Mesendoderm (in vitro differentiated cells): ENCODE data around the gene FRS2.

Source experiments
- DNase-seq: peaks from one replicate; pipeline ENCODE4 v3.0.0; 2013
- H2AK5ac ChIP-seq: 2 replicates; pipeline ENCODE4 v1.6.1; 2013; ENCODE audit warnings: low read length, inconsistent platforms
- H2BK120ac ChIP-seq: 2 replicates; pipeline ENCODE4 v1.6.1; 2013; ENCODE audit warnings: low read depth, mild to moderate bottlenecking, low read length, moderate library complexity, mixed read lengths
- H2BK15ac ChIP-seq: replicated peaks from 2 replicates; pipeline ENCODE4 v1.6.1; 2013; ENCODE audit warnings: low read depth, mild to moderate bottlenecking, moderate library complexity
- H2BK5ac ChIP-seq: 2 replicates; pipeline ENCODE4 v1.6.1; 2013; ENCODE audit warnings: low read length, inconsistent platforms
- H3K18ac ChIP-seq: 2 replicates; pipeline ENCODE4 v1.6.1; 2013; ENCODE audit warnings: mild to moderate bottlenecking, low read length, mixed read lengths
- H3K23ac ChIP-seq: one replicate; pipeline ENCODE4 v1.6.1; 2013; ENCODE audit warnings: low read length
- H3K27ac ChIP-seq: 2 replicates; pipeline ENCODE4 v1.5.1; 2013; ENCODE audit warnings: low read depth, mild to moderate bottlenecking, inconsistent platforms, low read length, moderate library complexity
- H3K27me3 ChIP-seq: 2 replicates; pipeline ENCODE4 v1.6.1; 2013; ENCODE audit warnings: low read length, control low read depth, mild to moderate bottlenecking, inconsistent platforms; ENCODE audit not compliant: insufficient read depth, poor library complexity
- H3K36me3 ChIP-seq: 2 replicates; pipeline ENCODE4 v1.6.1; 2013; ENCODE audit warnings: low read length, inconsistent platforms; ENCODE audit not compliant: control insufficient read depth, insufficient read depth
- H3K4ac ChIP-seq: one replicate; pipeline ENCODE4 v1.6.1; 2013; ENCODE audit warnings: low read depth, mild to moderate bottlenecking, low read length, moderate library complexity
- H3K4me1 ChIP-seq: 2 replicates; pipeline ENCODE4 v1.6.1; 2013; ENCODE audit warnings: low read depth, low read length, inconsistent platforms; ENCODE audit not compliant: control insufficient read depth
- H3K4me2 ChIP-seq: 2 replicates; pipeline ENCODE4 v1.6.1; 2013; ENCODE audit warnings: low read length
- H3K4me3 ChIP-seq: 2 replicates; pipeline ENCODE4 v1.5.1; 2013; ENCODE audit warnings: mild to moderate bottlenecking, low read length
- H3K56ac ChIP-seq: one replicate; pipeline ENCODE4 v1.6.1; 2013; ENCODE audit warnings: low read length
- H3K79me1 ChIP-seq: 2 replicates; pipeline ENCODE4 v1.6.1; 2013; ENCODE audit warnings: low read length, inconsistent platforms
- H3K79me2 ChIP-seq: 2 replicates; pipeline ENCODE4 v1.6.1; 2013; ENCODE audit warnings: mild to moderate bottlenecking, low read length; ENCODE audit not compliant: control insufficient read depth, insufficient read depth
- H3K9ac ChIP-seq: 2 replicates; pipeline ENCODE4 v1.6.1; 2013; ENCODE audit warnings: low read length, inconsistent platforms
- H4K5ac ChIP-seq: one replicate; pipeline ENCODE4 v1.6.1; 2013; ENCODE audit warnings: low read length
- H4K8ac ChIP-seq: one replicate; pipeline ENCODE4 v1.6.1; 2013; ENCODE audit warnings: low read depth, mild to moderate bottlenecking, control low read depth, low read length, moderate library complexity
- WGBS: extraction: QIAGEN DNeasy Blood & Tissue Kit; methylation state at CpG from one replicate; pipeline ENCODE4 v1.1.7; 2013; ENCODE audit warnings: low lambda C conversion rate, missing lambda C conversion rate; ENCODE audit not compliant: insufficient coverage; ENCODE audit errors: extremely low coverage; 5-methylcytosine and 5-hydroxymethylcytosine counted together

FRS2 gene

DNA sequence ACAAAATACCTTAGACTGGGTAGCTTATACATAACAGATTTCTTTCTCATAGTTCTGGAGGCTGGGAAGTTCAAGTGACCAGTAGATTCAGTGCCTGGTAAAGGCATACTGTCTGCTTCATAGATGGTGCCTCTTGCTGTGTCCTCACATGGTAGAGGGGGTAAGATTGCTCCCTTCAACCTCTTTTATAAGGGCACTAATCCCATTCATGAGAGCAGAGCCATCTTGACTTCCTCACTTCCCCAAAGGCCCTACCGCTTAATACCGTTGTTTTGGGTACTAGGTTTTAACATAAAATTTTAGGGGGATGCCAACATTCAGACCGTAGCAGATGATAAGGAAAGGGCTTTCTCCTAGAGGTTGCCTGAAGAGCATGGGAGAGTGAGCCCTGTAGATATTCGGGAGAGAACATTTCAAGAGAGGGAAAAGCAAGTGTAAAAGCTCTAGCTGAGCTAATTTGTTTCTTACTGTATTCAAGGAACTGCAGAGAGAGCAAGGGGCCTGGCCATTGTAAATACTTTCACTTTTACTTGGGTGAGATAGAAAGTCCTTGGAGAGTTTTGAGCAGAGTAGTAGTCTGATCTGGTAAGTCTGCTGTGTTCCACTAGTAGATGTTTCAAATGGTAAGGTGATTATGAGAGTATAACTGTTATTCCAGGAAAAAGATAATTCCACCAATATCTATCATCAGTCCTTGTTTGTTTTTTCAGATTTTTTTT lies 27.3 kb downstream of the FRS2 start:
- Histone ChIP-seq H3K23ac (no peak overlapping the region), H3K4me2 (no peak overlapping the region), H3K9ac (no peak overlapping the region), H3K79me1 (peaks cover 12% of the 10 kb centered on the region), H4K5ac (no peak overlapping the region), H2BK5ac (no peak overlapping the region), H4K8ac (no peak overlapping the region), H3K4me1 (no peaks in the 10 kb centered on the region), H3K27ac (no peak overlapping the region), H3K27me3 (no peaks in the 10 kb centered on the region), H3K4me3 (no peak overlapping the region), H2BK120ac (no peak overlapping the region), H2BK15ac (no peak overlapping the region), H3K79me2 (peaks cover 31% of the 10 kb centered on the region), H3K18ac (no peak overlapping the region), H2AK5ac (no peak overlapping the region), H3K36me3 (no peaks in the 10 kb centered on the region), H3K4ac (no peak overlapping the region), H3K56ac (no peak overlapping the region)
- no peak for DNase-seq
- no CpG with 5 or more reads among the region's 4 CpGs for WGBS

DNA sequence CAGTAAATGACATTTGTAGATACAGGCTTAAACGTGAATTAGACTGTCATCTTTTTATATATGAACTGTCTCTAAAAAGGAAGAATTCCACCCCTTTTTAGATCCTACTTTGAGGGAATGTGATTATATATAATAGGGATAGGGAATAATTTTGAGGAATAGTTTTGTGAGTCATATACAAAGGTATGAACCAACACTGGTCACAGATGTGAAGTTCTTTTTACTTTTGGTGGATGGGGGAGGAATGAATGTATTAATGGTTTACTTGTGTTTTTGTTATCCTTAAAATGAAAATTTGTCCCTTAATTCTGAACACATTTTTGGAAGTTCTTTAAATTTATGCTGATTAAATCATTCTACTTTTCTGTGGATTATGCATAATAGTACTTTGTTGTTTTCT lies 30.4 kb downstream of the FRS2 start:
- Histone ChIP-seq H3K9ac (no peak overlapping the region), H4K5ac (no peak overlapping the region), H3K4ac (no peak overlapping the region), H2BK120ac (no peak overlapping the region), H3K79me1 (peaks cover 17% of the 10 kb centered on the region), H3K18ac (no peak overlapping the region), H3K27me3 (no peaks in the 10 kb centered on the region), H3K79me2 (peaks cover 33% of the 10 kb centered on the region), H3K23ac (no peak overlapping the region), H3K4me3 (no peak overlapping the region), H4K8ac (no peak overlapping the region), H3K27ac (no peak overlapping the region), H3K56ac (no peak overlapping the region), H2BK15ac (no peak overlapping the region), H3K4me1 (no peaks in the 10 kb centered on the region), H3K36me3 (no peaks in the 10 kb centered on the region), H2AK5ac (no peak overlapping the region), H3K4me2 (no peak overlapping the region), H2BK5ac (no peak overlapping the region)
- no CpG with 5 or more reads among the region's 1 CpG for WGBS
- no peak for DNase-seq

DNA sequence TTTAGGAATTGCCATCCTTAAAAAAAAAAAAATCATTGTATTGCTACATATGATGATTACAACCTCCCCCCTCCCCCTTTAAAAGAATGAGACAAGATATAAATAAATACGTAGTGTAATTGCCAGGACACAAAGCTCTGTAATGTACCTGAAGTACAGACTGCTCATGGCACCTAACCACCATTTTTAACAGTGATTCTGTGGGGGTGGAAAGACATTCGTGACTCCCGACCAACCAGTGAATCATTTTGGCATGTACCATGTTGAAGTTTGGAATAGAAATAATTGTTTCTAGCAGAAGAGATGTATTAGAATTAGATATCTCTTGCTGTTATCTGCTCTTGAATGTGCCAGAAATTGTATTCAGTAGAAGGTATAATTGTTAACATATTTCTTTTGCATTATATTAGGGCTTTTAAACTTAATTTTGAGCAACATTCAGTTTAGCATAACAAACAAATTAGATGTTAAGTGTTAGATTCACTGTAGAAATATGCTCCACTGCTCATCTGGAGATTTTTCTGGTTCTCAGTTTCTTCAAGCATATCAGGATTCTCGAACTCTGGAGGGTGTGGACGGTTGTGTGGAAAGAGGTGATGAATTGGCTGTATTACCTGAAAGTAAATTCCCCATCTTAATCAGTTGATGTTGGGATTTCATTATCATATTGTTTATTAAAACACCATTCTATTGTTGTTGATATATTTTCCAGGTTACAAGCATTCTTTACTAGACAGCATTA lies 31.1 kb downstream of the FRS2 start:
- Histone ChIP-seq H3K79me1 (peaks cover 16% of the 10 kb centered on the region), H3K4me3 (no peak overlapping the region), H3K36me3 (no peaks in the 10 kb centered on the region), H3K56ac (no peak overlapping the region), H3K4me2 (no peak overlapping the region), H2BK5ac (no peak overlapping the region), H3K27ac (no peak overlapping the region), H2BK15ac (no peak overlapping the region), H3K23ac (no peak overlapping the region), H4K8ac (no peak overlapping the region), H2AK5ac (no peak overlapping the region), H3K4ac (no peak overlapping the region), H3K27me3 (no peaks in the 10 kb centered on the region), H3K79me2 (peaks cover 32% of the 10 kb centered on the region), H3K18ac (no peak overlapping the region), H3K9ac (no peak overlapping the region), H3K4me1 (no peaks in the 10 kb centered on the region), H4K5ac (no peak overlapping the region), H2BK120ac (no peak overlapping the region)
- no CpG with 5 or more reads among the region's 5 CpGs for WGBS
- DNase-seq: no peak

DNA sequence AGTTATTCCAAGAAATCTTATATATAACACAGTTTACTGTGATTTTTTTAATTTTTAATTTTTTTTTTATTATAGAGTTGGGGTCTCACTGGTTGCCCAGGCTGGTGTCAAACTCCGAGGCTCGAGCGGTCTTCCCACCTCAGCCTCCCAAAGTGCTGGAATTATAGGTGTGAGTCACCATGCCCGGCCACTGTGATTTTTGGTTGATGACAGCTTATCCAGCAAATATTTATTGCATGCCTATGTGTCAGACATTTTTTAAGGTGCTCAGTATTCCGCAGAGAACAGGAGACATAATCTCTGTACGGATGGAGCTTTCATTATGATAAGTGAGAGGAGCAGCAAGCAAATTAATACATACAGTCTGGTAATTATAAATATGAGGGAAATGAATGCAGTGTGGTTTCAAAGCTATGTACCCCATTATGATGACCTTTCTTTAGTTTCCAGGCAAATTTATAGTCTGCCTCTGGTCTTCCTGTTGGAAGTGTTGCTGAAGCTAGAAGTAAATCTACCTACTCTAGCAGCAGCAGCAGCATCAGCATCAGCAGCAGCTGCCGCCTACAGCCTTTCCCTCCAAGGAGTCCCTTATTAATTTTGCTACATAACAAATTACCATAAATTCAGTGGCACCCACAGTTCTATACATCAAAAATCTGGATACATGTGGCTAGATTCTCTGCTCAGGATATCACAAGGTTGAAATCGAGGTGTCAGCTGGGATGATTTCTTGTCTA lies 32.3 kb downstream of the FRS2 start:
- H3K27ac ChIP-seq: no peak overlapping the region
- H3K56ac ChIP-seq: no peak overlapping the region
- no peak overlapping the region for H3K4me3 ChIP-seq
- H2BK15ac ChIP-seq: no peak overlapping the region
- H2AK5ac ChIP-seq: no peak overlapping the region
- H3K18ac ChIP-seq: no peak overlapping the region
- no peak overlapping the region for H3K9ac ChIP-seq
- no peak overlapping the region for H3K4me2 ChIP-seq
- no CpG with 5 or more reads among the region's 8 CpGs for WGBS
- H3K4me1 ChIP-seq: no peaks in the 10 kb centered on the region
- H3K36me3 ChIP-seq: no peaks in the 10 kb centered on the region
- peaks cover 15% of the 10 kb centered on the region for H3K79me1 ChIP-seq
- H4K5ac ChIP-seq: no peak overlapping the region
- peaks cover 26% of the 10 kb centered on the region for H3K79me2 ChIP-seq
- H4K8ac ChIP-seq: no peak overlapping the region
- H3K23ac ChIP-seq: no peak overlapping the region
- no peak overlapping the region for H2BK120ac ChIP-seq
- no peak overlapping the region for H3K4ac ChIP-seq
- H3K27me3 ChIP-seq: no peaks in the 10 kb centered on the region
- H2BK5ac ChIP-seq: no peak overlapping the region
- DNase-seq: no peak

DNA sequence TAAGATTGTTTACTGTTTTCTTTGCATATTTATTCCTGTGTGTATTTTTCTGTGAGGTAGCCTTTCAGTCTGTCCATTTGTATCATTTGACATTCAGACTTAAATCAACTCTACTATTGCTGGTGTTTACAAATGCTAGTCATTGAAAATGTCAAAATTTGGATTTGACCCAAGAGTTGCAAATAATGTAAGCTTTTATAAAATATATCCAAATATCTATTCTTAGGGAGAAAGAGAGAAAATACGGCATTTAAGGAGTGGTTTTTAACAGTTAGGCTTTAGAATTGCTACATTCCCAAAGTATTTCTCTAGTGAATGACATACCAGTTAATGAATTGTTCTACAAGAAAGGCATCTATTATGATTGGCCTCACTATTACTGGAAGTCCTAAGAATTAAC lies 37.9 kb downstream of the FRS2 start:
- H2BK120ac ChIP-seq: no peak overlapping the region
- no peak overlapping the region for H3K18ac ChIP-seq
- peaks cover 17% of the 10 kb centered on the region for H3K79me2 ChIP-seq
- peaks cover 2% of the 10 kb centered on the region for H3K4me1 ChIP-seq
- H2AK5ac ChIP-seq: no peak overlapping the region
- H3K27me3 ChIP-seq: no peaks in the 10 kb centered on the region
- WGBS: no CpG with 5 or more reads among the region's 1 CpG
- no peak overlapping the region for H3K23ac ChIP-seq
- no peak overlapping the region for H4K8ac ChIP-seq
- H2BK15ac ChIP-seq: no peak overlapping the region
- no peak for DNase-seq
- H3K36me3 ChIP-seq: no peaks in the 10 kb centered on the region
- H3K56ac ChIP-seq: no peak overlapping the region
- no peak overlapping the region for H3K4ac ChIP-seq
- no peak overlapping the region for H3K4me3 ChIP-seq
- no peak overlapping the region for H3K27ac ChIP-seq
- H3K79me1 ChIP-seq: peaks cover 11% of the 10 kb centered on the region
- H3K9ac ChIP-seq: no peak overlapping the region
- no peak overlapping the region for H4K5ac ChIP-seq
- H3K4me2 ChIP-seq: no peak overlapping the region
- H2BK5ac ChIP-seq: no peak overlapping the region
